ENCODE results near the gene MTMR12. TPM values are rescaled to one million over a fixed set of nuclear protein-coding genes. Genes with fewer than 3 reads are reported as not detected.
"Not testable (repeated sequence)": the region's sequence is repeated elsewhere in the genome, so short reads cannot be mapped to it uniquely, and the experiment has no call there.

The MTMR12 gene
- total and polyA plus RNA-seq, 2 donors: 11.7 to 12.9 TPM

GRCh38 chr5:32210151-32210550, 102.6 kb downstream of the MTMR12 start:
- no peak overlapping the region for H3K27ac ChIP-seq (ENCODE audit: low read depth in 1 of 2, low read length in 1 of 2)
- H3K9me3 ChIP-seq (ENCODE audit: control insufficient read depth in 2 of 2, insufficient read depth in 1 of 2, low read length in 1 of 2): no peaks in the 10 kb centered on the region
- 94% methylated on average over 3 of the region's 3 CpGs for WGBS
- H3K36me3 ChIP-seq (ENCODE audit: control insufficient read depth in 2 of 2, insufficient read depth in 2 of 2, low read length in 1 of 2): no peaks in the 10 kb centered on the region
- no peak for DNase-seq (ENCODE audit: low read depth in 6 of 9, low spot score in 9 of 9)
- no peaks in the 10 kb centered on the region for H3K27me3 ChIP-seq (ENCODE audit: control insufficient read depth in 2 of 2, insufficient read depth in 1 of 2, low read length in 1 of 2)
- peaks cover 0 to 4% of the 10 kb centered on the region in 2 donors for H3K4me1 ChIP-seq (ENCODE audit: control insufficient read depth in 2 of 2, insufficient read depth in 2 of 2, low read length in 2 of 2)
- H3K4me3 ChIP-seq (ENCODE audit: low read length in 2 of 2): no peak overlapping the region

- not testable (repeated sequence) for H3K27ac ChIP-seq (ENCODE audit: low read depth in 1 of 2, low read length in 1 of 2); H3K4me1 ChIP-seq (ENCODE audit: control insufficient read depth in 2 of 2, insufficient read depth in 2 of 2, low read length in 2 of 2); H3K4me3 ChIP-seq (ENCODE audit: low read length in 2 of 2); H3K27me3 ChIP-seq (ENCODE audit: control insufficient read depth in 2 of 2, insufficient read depth in 1 of 2, low read length in 1 of 2); DNase-seq (ENCODE audit: low read depth in 6 of 9, low spot score in 9 of 9); H3K36me3 ChIP-seq (ENCODE audit: control insufficient read depth in 2 of 2, insufficient read depth in 2 of 2, low read length in 1 of 2); H3K9me3 ChIP-seq (ENCODE audit: control insufficient read depth in 2 of 2, insufficient read depth in 1 of 2, low read length in 1 of 2)
- 96% methylated on average over 20 of the region's 31 CpGs for WGBS
Observed at GRCh38 chr5:32208837-32209236, 103.9 kb downstream of the MTMR12 start.

- Histone ChIP-seq H3K4me1 (ENCODE audit: control insufficient read depth in 2 of 2, insufficient read depth in 2 of 2, low read length in 2 of 2) (peaks cover 0 to 4% of the 10 kb centered on the region in 2 donors), H3K27ac (ENCODE audit: low read depth in 1 of 2, low read length in 1 of 2) (no peak overlapping the region), H3K9me3 (ENCODE audit: control insufficient read depth in 2 of 2, insufficient read depth in 1 of 2, low read length in 1 of 2) (no peaks in the 10 kb centered on the region), H3K27me3 (ENCODE audit: control insufficient read depth in 2 of 2, insufficient read depth in 1 of 2, low read length in 1 of 2) (no peaks in the 10 kb centered on the region), H3K4me3 (ENCODE audit: low read length in 2 of 2) (no peak overlapping the region), H3K36me3 (ENCODE audit: control insufficient read depth in 2 of 2, insufficient read depth in 2 of 2, low read length in 1 of 2) (no peaks in the 10 kb centered on the region)
- DNase-seq (ENCODE audit: low read depth in 6 of 9, low spot score in 9 of 9): no peak
- 99% methylated on average over 4 of the region's 4 CpGs for WGBS
Observed at GRCh38 chr5:32207355-32207634, 105.4 kb downstream of the MTMR12 start.

GRCh38 chr5:32206509-32207354, 106.0 kb downstream of the MTMR12 start:
- DNase-seq (ENCODE audit: low read depth in 6 of 9, low spot score in 9 of 9): no peak
- Histone ChIP-seq H3K27ac (ENCODE audit: low read depth in 1 of 2, low read length in 1 of 2) (no peak overlapping the region), H3K4me3 (ENCODE audit: low read length in 2 of 2) (no peak overlapping the region), H3K36me3 (ENCODE audit: control insufficient read depth in 2 of 2, insufficient read depth in 2 of 2, low read length in 1 of 2) (no peaks in the 10 kb centered on the region), H3K9me3 (ENCODE audit: control insufficient read depth in 2 of 2, insufficient read depth in 1 of 2, low read length in 1 of 2) (no peaks in the 10 kb centered on the region), H3K27me3 (ENCODE audit: control insufficient read depth in 2 of 2, insufficient read depth in 1 of 2, low read length in 1 of 2) (no peaks in the 10 kb centered on the region), H3K4me1 (ENCODE audit: control insufficient read depth in 2 of 2, insufficient read depth in 2 of 2, low read length in 2 of 2) (peaks cover 0 to 4% of the 10 kb centered on the region in 2 donors)
- WGBS: 90% methylated on average over 13 of the region's 13 CpGs

- Histone ChIP-seq H3K9me3 (ENCODE audit: control insufficient read depth in 2 of 2, insufficient read depth in 1 of 2, low read length in 1 of 2) (no peaks in the 10 kb centered on the region), H3K4me1 (ENCODE audit: control insufficient read depth in 2 of 2, insufficient read depth in 2 of 2, low read length in 2 of 2) (peaks cover 0 to 3% of the 10 kb centered on the region in 2 donors)
- WGBS: 93% methylated on average over 5 of the region's 5 CpGs
Observed at GRCh38 chr5:32206053-32206452, 106.7 kb downstream of the MTMR12 start.

GRCh38 chr5:32202394-32202793, 110.3 kb downstream of the MTMR12 start:
- 90% methylated on average over 2 of the region's 2 CpGs for WGBS
- H3K36me3 ChIP-seq (ENCODE audit: control insufficient read depth in 2 of 2, insufficient read depth in 2 of 2, low read length in 1 of 2): no peaks in the 10 kb centered on the region
- H3K4me3 ChIP-seq (ENCODE audit: low read length in 2 of 2): no peak overlapping the region
- no peaks in the 10 kb centered on the region for H3K27me3 ChIP-seq (ENCODE audit: control insufficient read depth in 2 of 2, insufficient read depth in 1 of 2, low read length in 1 of 2)
- H3K9me3 ChIP-seq (ENCODE audit: control insufficient read depth in 2 of 2, insufficient read depth in 1 of 2, low read length in 1 of 2): no peaks in the 10 kb centered on the region
- no peak for DNase-seq (ENCODE audit: low read depth in 6 of 9, low spot score in 9 of 9)
- no peaks in the 10 kb centered on the region for H3K4me1 ChIP-seq (ENCODE audit: control insufficient read depth in 2 of 2, insufficient read depth in 2 of 2, low read length in 2 of 2)
- no peak overlapping the region for H3K27ac ChIP-seq (ENCODE audit: low read depth in 1 of 2, low read length in 1 of 2)

More at GRCh38 chr5:32206053-32206452, 106.7 kb downstream of the MTMR12 start:
- Histone ChIP-seq H3K4me3 (ENCODE audit: low read length in 2 of 2) (no peak overlapping the region), H3K27ac (ENCODE audit: low read depth in 1 of 2, low read length in 1 of 2) (no peak overlapping the region), H3K27me3 (ENCODE audit: control insufficient read depth in 2 of 2, insufficient read depth in 1 of 2, low read length in 1 of 2) (no peaks in the 10 kb centered on the region), H3K36me3 (ENCODE audit: control insufficient read depth in 2 of 2, insufficient read depth in 2 of 2, low read length in 1 of 2) (no peaks in the 10 kb centered on the region)
- no peak for DNase-seq (ENCODE audit: low read depth in 6 of 9, low spot score in 9 of 9)

- 41% methylated on average over 3 of the region's 3 CpGs for WGBS
- DNase-seq (ENCODE audit: low read depth in 6 of 9, low spot score in 9 of 9): no peak
Observed at GRCh38 chr5:32201122-32201753, 111.5 kb downstream of the MTMR12 start.

GRCh38 chr5:32197032-32197431, 115.7 kb downstream of the MTMR12 start:
- 96% methylated on average over 6 of the region's 6 CpGs for WGBS
- Histone ChIP-seq H3K9me3 (ENCODE audit: control insufficient read depth in 2 of 2, insufficient read depth in 1 of 2, low read length in 1 of 2) (no peaks in the 10 kb centered on the region), H3K4me1 (ENCODE audit: control insufficient read depth in 2 of 2, insufficient read depth in 2 of 2, low read length in 2 of 2) (peaks cover 0 to 5% of the 10 kb centered on the region in 2 donors), H3K27me3 (ENCODE audit: control insufficient read depth in 2 of 2, insufficient read depth in 1 of 2, low read length in 1 of 2) (no peaks in the 10 kb centered on the region), H3K27ac (ENCODE audit: low read depth in 1 of 2, low read length in 1 of 2) (no peak overlapping the region), H3K36me3 (ENCODE audit: control insufficient read depth in 2 of 2, insufficient read depth in 2 of 2, low read length in 1 of 2) (no peaks in the 10 kb centered on the region), H3K4me3 (ENCODE audit: low read length in 2 of 2) (no peak overlapping the region)
- DNase-seq (ENCODE audit: low read depth in 6 of 9, low spot score in 9 of 9): no peak

More at GRCh38 chr5:32201122-32201753, 111.5 kb downstream of the MTMR12 start:
- no peaks in the 10 kb centered on the region for H3K9me3 ChIP-seq (ENCODE audit: control insufficient read depth in 2 of 2, insufficient read depth in 1 of 2, low read length in 1 of 2)
- no peaks in the 10 kb centered on the region for H3K27me3 ChIP-seq (ENCODE audit: control insufficient read depth in 2 of 2, insufficient read depth in 1 of 2, low read length in 1 of 2)
- no peaks in the 10 kb centered on the region for H3K36me3 ChIP-seq (ENCODE audit: control insufficient read depth in 2 of 2, insufficient read depth in 2 of 2, low read length in 1 of 2)
- no peak overlapping the region for H3K4me3 ChIP-seq (ENCODE audit: low read length in 2 of 2)
- H3K27ac ChIP-seq (ENCODE audit: low read depth in 1 of 2, low read length in 1 of 2): no peak overlapping the region
- no peaks in the 10 kb centered on the region for H3K4me1 ChIP-seq (ENCODE audit: control insufficient read depth in 2 of 2, insufficient read depth in 2 of 2, low read length in 2 of 2)

- H3K36me3 ChIP-seq (ENCODE audit: control insufficient read depth in 2 of 2, insufficient read depth in 2 of 2, low read length in 1 of 2): no peaks in the 10 kb centered on the region
- H3K4me3 ChIP-seq (ENCODE audit: low read length in 2 of 2): no peak overlapping the region
- H3K27me3 ChIP-seq (ENCODE audit: control insufficient read depth in 2 of 2, insufficient read depth in 1 of 2, low read length in 1 of 2): no peaks in the 10 kb centered on the region
- H3K9me3 ChIP-seq (ENCODE audit: control insufficient read depth in 2 of 2, insufficient read depth in 1 of 2, low read length in 1 of 2): no peaks in the 10 kb centered on the region
- DNase-seq (ENCODE audit: low read depth in 6 of 9, low spot score in 9 of 9): no peak
- no peak overlapping the region for H3K27ac ChIP-seq (ENCODE audit: low read depth in 1 of 2, low read length in 1 of 2)
- peaks cover 0 to 5% of the 10 kb centered on the region in 2 donors for H3K4me1 ChIP-seq (ENCODE audit: control insufficient read depth in 2 of 2, insufficient read depth in 2 of 2, low read length in 2 of 2)
- WGBS: 95% methylated on average over 5 of the region's 5 CpGs
Observed at GRCh38 chr5:32195265-32195664, 117.5 kb downstream of the MTMR12 start.

All from thymus (tissue), 11 donors.